Activated T-cell treated with anti-CD3 and anti-CD28 coated beads, Interleukin-2, amount 50 U/mL, for 24 hours (primary cell): Measurements from ENCODE around the gene KRTAP10-7.
"Not testable (repeated sequence)": the region's sequence is repeated elsewhere in the genome, so short reads cannot be mapped to it uniquely, and the experiment has no call there.

Source experiments
- DNase-seq: peaks from one replicate; pipeline ENCODE4 v3.0.0-alpha.2; 2020
- H3K27ac Mint-ChIP-seq: 2 replicates; pipeline ENCODE4 v1.8.0; 2020; ENCODE audit warnings: mild to moderate bottlenecking, mixed read lengths
- H3K27me3 Mint-ChIP-seq: 2 replicates; pipeline ENCODE4 v1.8.0; 2020; ENCODE audit warnings: mixed read lengths
- H3K36me3 Mint-ChIP-seq: 2 replicates; pipeline ENCODE4 v1.8.0; 2020; ENCODE audit warnings: low read depth, mixed read lengths
- H3K4me1 Mint-ChIP-seq: 2 replicates; pipeline ENCODE4 v1.8.0; 2020; ENCODE audit warnings: low read depth, mixed read lengths
- H3K4me3 Mint-ChIP-seq: 2 replicates; pipeline ENCODE4 v1.8.0; 2020; ENCODE audit warnings: mild to moderate bottlenecking, moderate library complexity, mixed read lengths
- H3K9me3 Mint-ChIP-seq: 2 replicates; pipeline ENCODE4 v1.8.0; 2020; ENCODE audit warnings: mixed read lengths

Gene KRTAP10-7

GRCh38 chr21:44618909-44619308 is 18.5 kb downstream of the KRTAP10-7 start:
- peaks cover 40% of the 10 kb centered on the region for H3K9me3 Mint-ChIP-seq
- H3K36me3 Mint-ChIP-seq, result peaks cover 22% of the 10 kb centered on the region

GRCh38 chr21:44619886-44620285 is 19.5 kb downstream of the KRTAP10-7 start:
- H3K36me3 Mint-ChIP-seq, result peaks cover 22% of the 10 kb centered on the region
- no peaks in the 10 kb centered on the region for H3K27me3 Mint-ChIP-seq
- DNase-seq, result no peak
- peak overlapping the region; percentile 9 for H3K27ac Mint-ChIP-seq
- peaks cover 50% of the 10 kb centered on the region for H3K9me3 Mint-ChIP-seq
- no peak overlapping the region for H3K4me3 Mint-ChIP-seq
- peaks cover 42% of the 10 kb centered on the region for H3K4me1 Mint-ChIP-seq

More at GRCh38 chr21:44618909-44619308, 18.5 kb downstream of the KRTAP10-7 start:
- Mint-ChIP-seq H3K27ac (peak overlapping the region; percentile 92), H3K4me1 (peaks cover 42% of the 10 kb centered on the region), H3K4me3 (peak overlapping the region; percentile 9), H3K27me3 (no peaks in the 10 kb centered on the region)
- peak; percentile 62 for DNase-seq

- no peak overlapping the region for H3K27ac Mint-ChIP-seq
- no peaks in the 10 kb centered on the region for H3K27me3 Mint-ChIP-seq
- H3K36me3 Mint-ChIP-seq, result peaks cover 21% of the 10 kb centered on the region
- no peak for DNase-seq
- peaks cover 17% of the 10 kb centered on the region for H3K4me1 Mint-ChIP-seq
- no peak overlapping the region for H3K4me3 Mint-ChIP-seq
- peaks cover 52% of the 10 kb centered on the region for H3K9me3 Mint-ChIP-seq
These were observed 23.2 kb downstream of the KRTAP10-7 start for GRCh38 chr21:44623575-44623974.

GRCh38 chr21:44625756-44626155 is 25.4 kb downstream of the KRTAP10-7 start:
- H3K36me3 Mint-ChIP-seq, result peaks cover 2% of the 10 kb centered on the region
- peaks cover 46% of the 10 kb centered on the region for H3K9me3 Mint-ChIP-seq
- H3K27me3 Mint-ChIP-seq, result no peaks in the 10 kb centered on the region
- H3K4me1 Mint-ChIP-seq, result peaks cover 20% of the 10 kb centered on the region
- no peak overlapping the region for H3K27ac Mint-ChIP-seq
- no peak for DNase-seq
- H3K4me3 Mint-ChIP-seq, result no peak overlapping the region

DNA sequence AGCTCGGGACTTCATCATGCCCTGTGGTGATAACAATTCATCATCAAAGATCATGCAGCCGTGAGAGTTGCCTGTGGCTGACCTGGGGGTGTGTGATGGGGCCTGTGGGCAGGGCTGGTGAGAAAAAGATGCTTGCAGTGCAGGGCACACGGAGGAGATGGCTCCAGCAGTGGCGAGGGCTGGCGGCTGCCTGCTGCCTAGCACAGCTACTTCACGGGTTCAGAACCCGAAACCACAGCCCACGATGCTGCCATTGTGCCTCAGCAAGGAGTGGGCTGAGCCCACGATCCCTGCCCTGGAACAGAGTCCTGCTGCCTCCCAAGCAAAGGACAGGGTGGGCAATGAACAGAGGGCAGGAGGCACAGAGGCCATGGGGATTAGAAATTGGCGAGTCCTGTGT is 25.9 kb downstream of the KRTAP10-7 start:
- H3K9me3 Mint-ChIP-seq, result peaks cover 49% of the 10 kb centered on the region
- peaks cover 20% of the 10 kb centered on the region for H3K4me1 Mint-ChIP-seq
- no peak overlapping the region for H3K4me3 Mint-ChIP-seq
- H3K27me3 Mint-ChIP-seq, result no peaks in the 10 kb centered on the region
- H3K36me3 Mint-ChIP-seq, result peaks cover 3% of the 10 kb centered on the region
- peak; percentile 27 for DNase-seq
- H3K27ac Mint-ChIP-seq, result no peak overlapping the region

DNA sequence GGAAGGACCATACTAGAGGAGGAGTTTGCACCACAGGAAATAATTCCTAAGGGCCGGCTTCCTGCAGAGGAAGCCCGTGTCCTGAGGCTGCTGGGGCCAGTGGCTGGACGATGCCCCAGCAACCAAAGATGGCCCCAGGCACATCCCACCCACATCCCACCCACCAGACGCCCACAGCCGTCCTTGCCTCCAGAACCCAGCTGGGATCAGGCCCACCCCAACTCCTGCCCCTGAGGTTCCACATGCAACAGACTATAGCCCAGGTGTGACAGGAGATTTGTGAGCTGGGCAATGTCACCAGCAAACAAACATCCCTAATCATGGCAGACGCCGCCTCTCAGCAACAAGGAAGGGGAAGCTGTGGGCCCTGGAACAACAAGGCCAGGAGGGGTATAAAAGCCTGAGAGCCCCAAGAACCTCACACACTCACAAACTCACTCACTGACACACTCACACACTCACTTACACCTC is 26.3 kb downstream of the KRTAP10-7 start, which contains the start of gene KRTAP10-9:
Gene KRTAP10-9 (plus strand): TSS at position 421 of the 471 bp plus-strand sequence. CDS start 79 bp downstream, outside the sequence.
- DNase-seq, result peak; percentile 15
- no peak within 1 kb of the TSS for H3K4me3 Mint-ChIP-seq
- no peak within 1 kb of the TSS for H3K27ac Mint-ChIP-seq
- H3K27me3 Mint-ChIP-seq, result no peaks in the 10 kb centered on the region
- peaks cover 50% of the 10 kb centered on the region for H3K9me3 Mint-ChIP-seq
- peaks cover 3% of the 10 kb centered on the region for H3K36me3 Mint-ChIP-seq
- H3K4me1 Mint-ChIP-seq, result peaks cover 20% of the 10 kb centered on the region

DNA sequence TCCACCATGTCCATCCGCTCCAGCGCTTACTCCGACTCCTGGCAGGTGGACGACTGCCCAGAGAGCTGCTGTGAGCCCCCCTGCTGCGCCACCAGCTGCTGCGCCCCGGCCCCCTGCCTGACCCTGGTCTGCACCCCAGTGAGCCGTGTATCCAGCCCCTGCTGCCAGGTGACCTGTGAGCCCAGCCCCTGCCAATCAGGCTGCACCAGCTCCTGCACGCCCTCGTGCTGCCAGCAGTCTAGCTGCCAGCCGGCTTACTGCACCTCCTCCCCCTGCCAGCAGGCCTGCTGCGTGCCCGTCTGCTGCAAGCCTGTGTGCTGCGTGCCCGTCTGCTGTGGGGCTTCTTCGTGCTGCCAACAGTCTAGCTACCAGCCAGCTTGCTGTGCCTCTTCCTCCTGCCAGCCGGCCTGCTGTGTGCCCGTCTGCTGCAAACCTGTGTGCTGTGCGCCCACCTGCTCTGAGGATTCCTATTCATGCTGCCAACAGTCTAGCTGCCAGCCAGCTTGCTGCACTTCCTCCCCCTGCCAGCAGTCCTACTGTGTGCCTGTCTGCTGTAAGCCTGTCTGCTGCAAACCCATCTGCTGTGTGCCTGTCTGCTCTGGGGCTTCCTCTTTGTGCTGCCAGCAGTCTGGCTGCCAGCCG is 26.9 kb downstream of the KRTAP10-7 start:
- not testable (repeated sequence) for H3K4me3 Mint-ChIP-seq, H3K27ac Mint-ChIP-seq
- peaks cover 20% of the 10 kb centered on the region for H3K4me1 Mint-ChIP-seq

GRCh38 chr21:44627831-44628233 is 27.4 kb downstream of the KRTAP10-7 start:
- not testable (repeated sequence) for H3K27ac Mint-ChIP-seq, H3K4me3 Mint-ChIP-seq, DNase-seq, H3K36me3 Mint-ChIP-seq, H3K27me3 Mint-ChIP-seq
- Mint-ChIP-seq H3K4me1 (peaks cover 20% of the 10 kb centered on the region), H3K9me3 (peaks cover 47% of the 10 kb centered on the region)

More for the DNA sequence above, 26.9 kb downstream of the KRTAP10-7 start:
- not testable (repeated sequence) for DNase-seq, H3K36me3 Mint-ChIP-seq, H3K27me3 Mint-ChIP-seq
- H3K9me3 Mint-ChIP-seq, result peaks cover 51% of the 10 kb centered on the region

DNA sequence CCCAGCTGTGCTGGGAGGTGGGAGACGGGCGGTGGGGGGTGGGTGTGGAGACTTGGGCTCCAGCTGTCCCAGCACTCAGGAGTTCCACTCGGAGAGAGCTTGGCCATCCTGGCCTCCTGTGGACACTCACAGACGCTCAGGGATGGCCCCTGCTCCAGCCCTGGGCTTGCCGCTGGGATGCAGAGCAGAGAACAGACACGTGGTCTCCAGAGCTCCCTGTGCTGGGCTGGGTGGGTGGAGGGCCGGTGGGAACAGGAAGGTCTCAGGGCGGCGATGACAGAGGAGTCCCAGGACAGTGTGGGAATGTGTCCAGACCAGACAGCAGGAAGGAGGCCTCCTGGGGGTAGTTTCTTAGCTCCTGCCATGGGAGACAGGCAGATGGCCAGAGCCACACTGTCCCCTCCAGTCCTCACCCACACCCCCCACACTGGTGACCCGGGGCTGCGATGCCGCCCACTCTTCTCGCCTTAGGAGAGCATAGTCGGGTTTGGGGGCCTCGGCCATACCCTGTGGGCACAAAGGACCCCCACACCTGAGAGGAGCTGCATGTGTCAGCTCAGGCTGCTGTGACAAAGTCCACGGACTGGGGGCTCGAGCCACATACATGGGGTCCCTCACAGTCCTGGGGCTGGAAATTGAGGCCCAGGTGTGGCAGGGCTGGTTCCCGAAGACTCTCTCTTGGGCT is 28.5 kb downstream of the KRTAP10-7 start:
- H3K27ac Mint-ChIP-seq, result no peak overlapping the region
- DNase-seq, result no peak
- peaks cover 41% of the 10 kb centered on the region for H3K9me3 Mint-ChIP-seq
- peaks cover 3% of the 10 kb centered on the region for H3K36me3 Mint-ChIP-seq
- H3K4me1 Mint-ChIP-seq, result peaks cover 20% of the 10 kb centered on the region
- no peak overlapping the region for H3K4me3 Mint-ChIP-seq
- H3K27me3 Mint-ChIP-seq, result no peaks in the 10 kb centered on the region

DNA sequence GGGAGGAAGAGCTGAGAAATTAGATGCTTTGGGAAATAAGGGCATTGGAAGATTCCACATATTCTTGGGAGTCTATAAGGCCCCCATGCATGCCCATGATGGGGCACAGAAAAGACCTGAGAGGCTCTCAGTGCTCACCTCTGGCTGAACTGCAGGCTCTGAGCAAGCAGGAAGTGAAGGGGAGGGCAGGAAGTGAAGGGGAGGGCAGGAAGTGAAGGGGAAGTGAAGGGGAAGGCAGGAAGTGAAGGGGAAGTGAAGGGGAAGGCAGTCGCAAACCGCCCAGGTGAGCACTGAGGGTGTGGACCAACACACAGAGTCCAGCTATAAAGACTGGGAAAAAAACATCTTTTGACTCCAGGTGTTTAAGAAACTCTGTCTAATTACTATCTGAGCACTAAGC is 30.0 kb downstream of the KRTAP10-7 start:
- H3K27me3 Mint-ChIP-seq, result no peaks in the 10 kb centered on the region
- peak overlapping the region; percentile 66 for H3K27ac Mint-ChIP-seq
- no peak overlapping the region for H3K4me3 Mint-ChIP-seq
- H3K36me3 Mint-ChIP-seq, result peaks cover 3% of the 10 kb centered on the region
- peak; percentile 28 for DNase-seq
- peaks cover 28% of the 10 kb centered on the region for H3K9me3 Mint-ChIP-seq
- peaks cover 20% of the 10 kb centered on the region for H3K4me1 Mint-ChIP-seq

GRCh38 chr21:44632067-44632466 is 31.7 kb downstream of the KRTAP10-7 start:
- Mint-ChIP-seq H3K4me1 (peaks cover 18% of the 10 kb centered on the region), H3K4me3 (no peak overlapping the region), H3K36me3 (peaks cover 3% of the 10 kb centered on the region), H3K9me3 (peaks cover 28% of the 10 kb centered on the region), H3K27me3 (no peaks in the 10 kb centered on the region), H3K27ac (no peak overlapping the region)
- no peak for DNase-seq

DNA sequence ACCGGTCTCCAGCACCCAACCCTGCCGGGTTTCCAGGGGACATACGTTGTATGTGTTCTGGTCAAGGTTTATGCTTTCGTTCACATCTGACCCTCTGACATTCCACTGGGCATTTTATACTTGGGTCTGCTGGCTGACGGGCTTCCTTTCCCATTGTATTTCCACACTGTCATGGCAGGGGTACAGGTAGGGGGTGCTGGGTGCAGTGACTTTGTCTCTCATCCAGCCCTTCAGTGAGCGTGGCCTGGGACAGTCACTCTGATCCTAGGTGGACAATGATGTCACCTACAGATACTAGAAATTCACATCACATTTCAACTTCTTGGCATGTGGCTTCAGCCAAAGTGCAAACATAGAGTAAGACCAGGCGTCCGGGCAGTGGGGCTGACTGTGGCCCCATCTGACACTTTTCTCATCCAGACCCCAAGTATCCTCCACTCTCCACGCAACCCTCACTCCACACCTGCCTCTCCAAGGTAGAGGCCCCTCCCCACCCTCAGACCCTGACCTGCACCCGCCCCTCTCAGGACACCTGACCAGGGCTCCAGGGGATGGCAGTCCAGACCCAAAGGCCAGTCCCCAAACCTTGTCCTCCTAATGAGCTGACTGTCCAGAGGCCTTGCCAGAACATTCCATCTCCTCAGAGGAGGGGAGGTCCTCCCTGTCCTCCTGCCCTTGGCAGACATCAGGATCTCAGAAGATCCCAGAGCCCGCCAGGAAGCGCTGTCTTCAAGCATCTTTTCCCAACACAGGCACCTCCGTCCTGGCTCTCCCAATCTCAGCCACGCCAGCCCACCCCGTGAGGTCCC is 36.0 kb downstream of the KRTAP10-7 start:
- H3K36me3 Mint-ChIP-seq, result no peaks in the 10 kb centered on the region

GRCh38 chr21:44637018-44637850 is 36.8 kb downstream of the KRTAP10-7 start, which contains the start of gene KRTAP10-10:
TSS of gene KRTAP10-10 (plus strand) at chr21:44637356. CDS start at chr21:44637418, 62 bp downstream.
- H3K4me3 Mint-ChIP-seq, result no peak within 1 kb of the TSS
- H3K27me3 Mint-ChIP-seq, result peaks cover 9% of the 10 kb centered on the region
- H3K4me1 Mint-ChIP-seq, result no peaks in the 10 kb centered on the region
- peaks cover 19% of the 10 kb centered on the region for H3K9me3 Mint-ChIP-seq
- no peaks in the 10 kb centered on the region for H3K36me3 Mint-ChIP-seq
- no peak for DNase-seq
- no peak within 1 kb of the TSS for H3K27ac Mint-ChIP-seq

More for the DNA sequence above, 36.0 kb downstream of the KRTAP10-7 start:
- no peak for DNase-seq
- no peak overlapping the region for H3K27ac Mint-ChIP-seq
- H3K9me3 Mint-ChIP-seq, result peaks cover 22% of the 10 kb centered on the region
- H3K27me3 Mint-ChIP-seq, result peaks cover 9% of the 10 kb centered on the region
- H3K4me1 Mint-ChIP-seq, result no peaks in the 10 kb centered on the region
- no peak overlapping the region for H3K4me3 Mint-ChIP-seq
